ENCODE data around the gene NCKAP5. TPM values are rescaled to one million over a fixed set of nuclear protein-coding genes. Genes with fewer than 3 reads are reported as not detected.

Gene NCKAP5
- total and polyA plus RNA-seq, 9 of the 15 experiments (the other 6 are each of a cell fraction or from before 2014, with no cell fraction given), result not detected

DNA sequence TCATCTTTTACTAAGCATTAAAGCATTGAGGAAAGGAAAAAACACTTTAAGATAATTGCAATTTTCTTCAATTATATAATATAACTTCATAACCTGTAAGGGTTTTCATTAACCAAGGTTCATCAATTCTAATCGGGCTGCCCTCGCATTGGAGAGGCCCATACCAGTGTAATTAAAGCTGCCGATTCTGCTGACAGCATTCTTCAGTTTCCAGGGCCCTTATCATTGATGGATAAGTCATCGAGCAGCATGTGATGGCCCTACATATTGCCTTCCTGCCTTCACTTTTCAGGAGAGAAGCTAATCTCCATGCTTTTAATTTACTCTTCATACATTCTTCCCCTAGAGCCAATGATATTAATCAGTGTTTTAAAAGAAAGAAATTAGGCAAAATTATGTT, 92.0 kb downstream of the NCKAP5 start:
- Histone ChIP-seq H3K36me3 (ENCODE audit: control insufficient read depth, insufficient read depth, low read length) (no peaks in the 10 kb centered on the region), H3K9me3 (replicated peaks; ENCODE audit: control insufficient read depth, insufficient read depth, low read depth, low read length) (no peaks in the 10 kb centered on the region), H2AFZ (ENCODE audit: low read depth, low read length) (no peak overlapping the region), H3K27ac (ENCODE audit: extremely low read depth, low read depth, low read length) (no peak overlapping the region), H3K79me2 (ENCODE audit: control insufficient read depth, insufficient read depth, low read length) (no peaks in the 10 kb centered on the region), H3K4me3 (no peak overlapping the region), H3K4me2 (ENCODE audit: insufficient read depth, low read length) (no peak overlapping the region), H3K4me1 (replicated peaks in 1 of 2; ENCODE audit: control insufficient read depth in 2 of 2, insufficient read depth in 2 of 2, low read length in 2 of 2) (no peaks in the 10 kb centered on the region), H3K27me3 (ENCODE audit: control insufficient read depth in 2 of 2, insufficient read depth in 2 of 2, low read length in 2 of 2) (no peaks in the 10 kb centered on the region), H3K9ac (ENCODE audit: insufficient read depth in 1 of 2, low read depth in 2 of 2, low read length in 2 of 2) (no peak overlapping the region), H3K9me1 (ENCODE audit: control insufficient read depth, insufficient read depth, low read length) (no peaks in the 10 kb centered on the region), H4K20me1 (replicated peaks; ENCODE audit: control insufficient read depth, insufficient read depth, low read length) (no peaks in the 10 kb centered on the region)
- DNase-seq (ENCODE audit: extremely low read depth in 1 of 4, low spot score in 3 of 4) (no peak), ATAC-seq (no peak), FAIRE-seq (no peak)
- POLR2A ChIA-PET, result no interaction called here
- in situ Hi-C loops (cut with MboI) (no loop called here), intact Hi-C loops (cut with micrococcal nuclease) (no loop called here)
- no TSS peak for BruUV-seq (replicated peaks)
- CTCF ChIA-PET (ENCODE audit: low intra/inter-chr PET ratio), result no interaction called here
- no peak for TF ChIP-seq NFE2 (IDR thresholded peaks at IDR 0.05; ENCODE audit: low read depth)
- TF ChIP-seq TOE1 (IDR thresholded peaks at IDR 0.05; ENCODE audit: borderline replicate concordance), result no peak
- TF ChIP-seq TOE1 (CRISPR knock-in tag; IDR thresholded peaks at IDR 0.05; ENCODE audit: borderline replicate concordance, low read depth), result no peak
- TF ChIP-seq SIX5 (IDR thresholded peaks at IDR 0.05; ENCODE audit: borderline replicate concordance in 1 of 2, insufficient read depth in 1 of 2, low read depth in 1 of 2, low read length in 2 of 2), result no peak
- TF ChIP-seq POLR3A (IDR thresholded peaks at IDR 0.05; ENCODE audit: borderline replicate concordance, extremely low read depth, insufficient read depth, insufficient read length), result no peak
- no peak for TF ChIP-seq MYNN (IDR thresholded peaks at IDR 0.05)
- no peak for TF ChIP-seq MYNN (CRISPR knock-in tag; IDR thresholded peaks at IDR 0.05)
- TF ChIP-seq PHB2 (IDR thresholded peaks at IDR 0.05; ENCODE audit: low read depth), result no peak
- no peak for TF ChIP-seq ZNF785 (CRISPR knock-in tag; IDR thresholded peaks at IDR 0.05)
- TF ChIP-seq HNRNPLL (IDR thresholded peaks at IDR 0.05; ENCODE audit: low read depth, low read length, poor library complexity, severe bottlenecking), result no peak
- no peak for TF ChIP-seq NUFIP1 (IDR thresholded peaks at IDR 0.05; ENCODE audit: partially characterized antibody)
- TF ChIP-seq NR0B1 (IDR thresholded peaks at IDR 0.05; ENCODE audit: partially characterized antibody), result no peak
- TF ChIP-seq THRB (CRISPR knock-in tag; conservative IDR thresholded peaks at IDR 0.05), result no peak
- no peak for TF ChIP-seq FOXJ2 (tag; IDR thresholded peaks at IDR 0.05)
- no peak for TF ChIP-seq PTRF (tag; IDR thresholded peaks at IDR 0.05)
- TF ChIP-seq CCNT2 (IDR thresholded peaks at IDR 0.05; ENCODE audit: borderline replicate concordance, extremely low read depth, insufficient read length, low read depth, low read length), result no peak
- 0% methylated on average over 4 of the region's 4 CpGs for WGBS (ENCODE audit: insufficient coverage, low coverage, missing lambda C conversion rate)

Data from K562 (cell line).